B cell (primary cell): ENCODE data around the gene WEE1. TPM values are rescaled to one million over a fixed set of nuclear protein-coding genes. Genes with fewer than 3 reads are reported as not detected.

Experiments used
- ATAC-seq: fragments of 200-7000 bp; cut with Tn5 transposase; one replicate; pipeline ENCODE4 v1.10.0; 2021; ENCODE audit warnings: low read depth, mild to moderate bottlenecking, moderate number of reproducible peaks, moderate library complexity
- CTCF ChIA-PET: fragments of 350-600 bp; sonication (Branson Sonifier 250); formaldehyde crosslinking; loops from one replicate; lab custom pipeline; 2021; ENCODE audit warnings: antibody characterized with exemption, inconsistent platforms; lab: Charles Lee
- POLR2A ChIA-PET: fragments of 350-600 bp; sonication (Branson Sonifier 250); formaldehyde crosslinking; loops from one replicate; lab custom pipeline; 2021; ENCODE audit warnings: antibody characterized with exemption; lab: Charles Lee
- DNase-seq: peaks from one replicate; pipeline ENCODE4 v3.0.0; 2013
- H2AFZ ChIP-seq: 2 replicates; pipeline ENCODE4 v1.6.1; 2012; ENCODE audit warnings: mild to moderate bottlenecking, low read depth, low read length; ENCODE audit not compliant: insufficient read depth, poor library complexity, severe bottlenecking
- H3K27ac ChIP-seq, 2 donors: 1 replicate in 1 of 2; 2 replicates in 1 of 2; pipeline ENCODE4 v1.5.1; 2012 to 2013; ENCODE audit warnings: low read length in 2 of 2, mild to moderate bottlenecking in 2 of 2, moderate library complexity in 1 of 2
- H3K27me3 ChIP-seq, 4 experiments: fragments of 200-600 bp in 1 of 4; sonication (generic) in 1 of 4; replicated peaks in 1 of 4; 1 replicate in 2 of 4; 2 replicates in 2 of 4; pipeline versions ENCODE4 v1.6.1 to v1.7.0; 2013 to 2016; ENCODE audit warnings: low read length in 3 of 4, mild to moderate bottlenecking in 2 of 4, mixed read lengths in 1 of 4, moderate library complexity in 1 of 4; ENCODE audit not compliant: insufficient read depth in 4 of 4, control insufficient read depth in 3 of 4; ENCODE audit errors: control extremely low read depth in 1 of 4
- H3K36me3 ChIP-seq, 2 experiments: replicated peaks in 1 of 2; 1 replicate in 1 of 2; 2 replicates in 1 of 2; pipeline versions ENCODE4 v1.6.1 to v1.7.1; 2013; ENCODE audit warnings: low read length in 1 of 2; ENCODE audit not compliant: insufficient read depth in 2 of 2, control insufficient read depth in 1 of 2; ENCODE audit errors: control extremely low read depth in 1 of 2, extremely low read depth in 1 of 2
- H3K4me1 ChIP-seq, 2 donors: fragments of 200-600 bp in 1 of 2; sonication (generic) in 1 of 2; 1 replicate in 1 of 2; 2 replicates in 1 of 2; pipeline versions ENCODE4 v1.5.1 to v1.6.1; 2013 to 2017; ENCODE audit warnings: low read length in 2 of 2; ENCODE audit not compliant: control insufficient read depth in 2 of 2, insufficient read depth in 2 of 2
- H3K4me2 ChIP-seq: replicated peaks from 2 replicates; pipeline ENCODE3; 2012; ENCODE audit warnings: mild to moderate bottlenecking, low read depth, low read length; ENCODE audit not compliant: poor library complexity, severe bottlenecking
- H3K4me3 ChIP-seq, 5 experiments: fragments of 200-600 bp in 1 of 5; sonication (generic) in 1 of 5; 1 replicate in 3 of 5; 2 replicates in 2 of 5; pipeline versions ENCODE4 v1.5.1 to v1.7.0; 2011 to 2016; ENCODE audit warnings: low read length in 4 of 5, mild to moderate bottlenecking in 4 of 5, low read depth in 2 of 5, control low read depth in 1 of 5, moderate library complexity in 1 of 5; ENCODE audit not compliant: insufficient read depth in 1 of 5; ENCODE audit errors: control extremely low read depth in 1 of 5, extremely low read depth in 1 of 5
- H3K79me2 ChIP-seq: fragments of 200-600 bp; sonication (generic); one replicate; pipeline ENCODE4 v1.6.0; 2016; ENCODE audit warnings: low read length; ENCODE audit not compliant: control insufficient read depth, insufficient read depth
- H3K9ac ChIP-seq: fragments of 200-600 bp; sonication (generic); 2 replicates; pipeline ENCODE4 v1.6.1; 2017; ENCODE audit warnings: mild to moderate bottlenecking, low read length, moderate library complexity
- H3K9me3 ChIP-seq, 3 donors: one replicate each; pipeline versions ENCODE4 v1.6.1 to v1.7.1; 2013; ENCODE audit warnings: low read length in 2 of 3; ENCODE audit not compliant: control insufficient read depth in 2 of 3, insufficient read depth in 1 of 3; ENCODE audit errors: control extremely low read depth in 1 of 3
- H4K20me1 ChIP-seq: 2 replicates; pipeline ENCODE4 v1.6.0; 2012; ENCODE audit warnings: mild to moderate bottlenecking, low read length; ENCODE audit not compliant: insufficient read depth, control insufficient read depth, poor library complexity, severe bottlenecking
- H3K27ac Mint-ChIP-seq: one replicate; pipeline ENCODE4 v1.8.0; 2021; ENCODE audit warnings: mixed read lengths
- H3K27me3 Mint-ChIP-seq: one replicate; pipeline ENCODE4 v1.8.0; 2021; ENCODE audit warnings: mixed read lengths
- H3K4me1 Mint-ChIP-seq: one replicate; pipeline ENCODE4 v1.8.0; 2021; ENCODE audit warnings: mixed read lengths
- H3K4me3 Mint-ChIP-seq: one replicate; pipeline ENCODE4 v1.8.0; 2021; ENCODE audit warnings: mixed read lengths
- H3K9me3 Mint-ChIP-seq: one replicate; pipeline ENCODE4 v1.8.0; 2022; ENCODE audit warnings: mixed read lengths; ENCODE audit not compliant: insufficient read depth
- EZH2 ChIP-seq: IDR thresholded peaks from 2 replicates; pipeline ENCODE4 v1.6.1; 2012; ENCODE audit warnings: borderline replicate concordance, low read depth, mild to moderate bottlenecking, moderate library complexity, low read length; ENCODE audit not compliant: insufficient read depth, poor library complexity, severe bottlenecking
- WGBS: methylation state at CpG from one replicate; pipeline ENCODE4 v1.1.5; 2013; ENCODE audit warnings: missing lambda C conversion rate; ENCODE audit not compliant: insufficient coverage; 5-methylcytosine and 5-hydroxymethylcytosine counted together
- intact Hi-C: fragments of 100-400 bp; cut with micrococcal nuclease; formaldehyde crosslinking; loops from one replicate; pipeline ENCODE4 v1.10.0; 2022
- polyA plus RNA-seq: library from polyadenylated mRNA; depleted of rRNA; stranded (reverse); fragments of >200 nt; gene quantifications from 2 replicates; pipeline ENCODE4 v1.2.3, GENCODE V29; 2012
- total RNA-seq, 2 donors: library from RNA; stranded (reverse); fragments of 120-200 nt in 1 of 2; gene quantifications; 1 replicate in 1 of 2; 2 replicates in 1 of 2; pipeline versions ENCODE4 v1.2.3 to v1.2.4, GENCODE V29; 2013 to 2022
- TF ChIP-seq, protein P1 (sequence below): fragments of 200-600 bp; IDR thresholded peaks from one replicate; pipeline ENCODE4 v1.8.0; 2022; ENCODE audit warnings: antibody characterized with exemption, mild to moderate bottlenecking

WEE1 gene
- total and polyA plus RNA-seq, 2 donors (not counting 1 experiment from before 2014, with no cell fraction given), result 14.7 to 31.3 TPM

DNA sequence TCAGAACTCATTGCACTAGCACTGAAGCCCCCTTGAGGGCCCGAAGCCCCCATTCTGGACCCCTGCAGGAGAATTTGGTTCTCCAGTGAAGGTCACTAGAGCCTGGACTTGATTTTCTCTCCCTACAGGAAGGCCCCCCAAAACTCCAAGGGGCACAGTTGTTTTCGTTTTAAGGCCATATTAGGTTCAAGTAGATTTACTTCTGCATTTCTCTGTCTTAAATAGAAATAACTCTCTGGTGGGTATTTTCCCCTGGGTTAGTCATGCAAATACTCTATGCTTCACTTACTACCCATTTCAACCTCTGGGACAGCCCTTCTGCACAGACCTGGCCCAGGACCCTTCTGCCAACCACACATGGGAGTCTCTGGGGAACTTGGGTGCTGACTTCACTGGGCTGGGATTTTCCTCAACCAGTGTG, 41.6 kb downstream of the WEE1 start:
- ChIA-PET CTCF (interaction anchor here (1.0 kb wide), 1 partner anchor 133 kb away, joined by 5 read pairs; no protein-coding TSS in a partner anchor), POLR2A (interaction anchor here (1.0 to 3.3 kb wide), 2 partner anchors 48 to 133 kb away, joined by 6 to 38 read pairs; no protein-coding TSS in a partner anchor)
- Histone ChIP-seq H3K4me1 (peaks cover 72 to 81% of the 10 kb centered on the region in 2 donors), H3K9ac (peak overlapping the region; percentile 72), H4K20me1 (no peaks in the 10 kb centered on the region), H3K4me2 (peak overlapping the region; percentile 90), H3K36me3 (no peaks in the 10 kb centered on the region), H3K27ac (peak overlapping the region; percentile 98), H3K79me2 (peaks cover 43% of the 10 kb centered on the region), H3K27me3 (no peaks in the 10 kb centered on the region), H2AFZ (no peak overlapping the region), H3K4me3 (peak overlapping the region in 4 of 5 experiments; percentile 48 to 73 (median 62)), H3K9me3 (no peaks in the 10 kb centered on the region)
- intact Hi-C loops, result loop anchor here (1.0 to 5.0 kb wide), 5 partner anchors 26 to 702 kb away; no protein-coding TSS in a partner anchor
- Mint-ChIP-seq H3K27ac (peak overlapping the region; percentile 99), H3K27me3 (no peaks in the 10 kb centered on the region), H3K4me1 (peaks cover 76% of the 10 kb centered on the region), H3K9me3 (no peaks in the 10 kb centered on the region), H3K4me3 (peak overlapping the region; percentile 98)
- DNase-seq (peak; percentile 93), ATAC-seq (peak; percentile 64)
- 50% methylated on average over 1 of the region's 2 CpGs for WGBS
- no peak for TF ChIP-seq EZH2
- TF ChIP-seq, protein P1, sequence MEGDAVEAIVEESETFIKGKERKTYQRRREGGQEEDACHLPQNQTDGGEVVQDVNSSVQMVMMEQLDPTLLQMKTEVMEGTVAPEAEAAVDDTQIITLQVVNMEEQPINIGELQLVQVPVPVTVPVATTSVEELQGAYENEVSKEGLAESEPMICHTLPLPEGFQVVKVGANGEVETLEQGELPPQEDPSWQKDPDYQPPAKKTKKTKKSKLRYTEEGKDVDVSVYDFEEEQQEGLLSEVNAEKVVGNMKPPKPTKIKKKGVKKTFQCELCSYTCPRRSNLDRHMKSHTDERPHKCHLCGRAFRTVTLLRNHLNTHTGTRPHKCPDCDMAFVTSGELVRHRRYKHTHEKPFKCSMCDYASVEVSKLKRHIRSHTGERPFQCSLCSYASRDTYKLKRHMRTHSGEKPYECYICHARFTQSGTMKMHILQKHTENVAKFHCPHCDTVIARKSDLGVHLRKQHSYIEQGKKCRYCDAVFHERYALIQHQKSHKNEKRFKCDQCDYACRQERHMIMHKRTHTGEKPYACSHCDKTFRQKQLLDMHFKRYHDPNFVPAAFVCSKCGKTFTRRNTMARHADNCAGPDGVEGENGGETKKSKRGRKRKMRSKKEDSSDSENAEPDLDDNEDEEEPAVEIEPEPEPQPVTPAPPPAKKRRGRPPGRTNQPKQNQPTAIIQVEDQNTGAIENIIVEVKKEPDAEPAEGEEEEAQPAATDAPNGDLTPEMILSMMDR, result no peak

DNA sequence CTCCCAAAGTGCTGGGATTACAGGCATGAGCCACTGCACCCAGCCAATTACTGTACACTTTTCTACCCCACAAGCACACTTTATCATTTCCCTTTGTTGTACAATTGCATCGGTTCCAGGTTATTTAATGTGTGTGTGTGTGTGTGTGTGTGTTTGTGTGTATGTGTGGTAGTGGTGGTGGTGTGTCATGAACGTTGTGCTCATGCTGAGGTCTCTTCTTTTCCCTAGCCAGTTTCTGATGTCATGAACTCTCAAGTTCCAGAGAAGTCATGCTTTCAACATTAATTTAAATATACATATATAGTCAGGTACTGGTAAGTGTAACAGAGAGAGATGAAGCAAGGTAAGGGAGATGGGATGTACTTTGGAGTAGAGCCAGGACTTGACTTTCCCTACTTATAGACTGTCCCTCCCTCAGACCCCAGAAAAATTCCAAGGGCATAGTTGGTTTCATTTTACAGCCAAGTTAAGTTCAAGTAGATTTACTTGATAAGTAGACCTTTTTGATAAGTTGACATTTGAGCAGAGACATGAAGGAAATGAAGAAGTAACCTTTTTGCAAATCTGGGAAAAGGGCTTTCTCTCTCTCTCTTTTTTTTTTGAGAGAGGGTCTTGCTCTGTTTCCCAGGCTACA, 42.7 kb downstream of the WEE1 start:
- Histone ChIP-seq H3K9me3 (no peaks in the 10 kb centered on the region), H3K4me1 (peaks cover 77 to 79% of the 10 kb centered on the region in 2 donors), H3K79me2 (peaks cover 46% of the 10 kb centered on the region), H3K4me2 (peak overlapping the region; percentile 90), H3K9ac (peak overlapping the region; percentile 18), H3K36me3 (no peaks in the 10 kb centered on the region), H4K20me1 (no peaks in the 10 kb centered on the region), H3K27me3 (no peaks in the 10 kb centered on the region), H2AFZ (no peak overlapping the region), H3K27ac (peak overlapping the region; percentile 98), H3K4me3 (peak overlapping the region in 1 of 5 experiments; percentile 14)
- WGBS, result no CpG with 5 or more reads among the region's 2 CpGs
- Mint-ChIP-seq H3K9me3 (no peaks in the 10 kb centered on the region), H3K27me3 (no peaks in the 10 kb centered on the region), H3K4me3 (peak overlapping the region; percentile 98), H3K4me1 (peaks cover 73% of the 10 kb centered on the region), H3K27ac (peak overlapping the region; percentile 94)
- DNase-seq, result peak; percentile 45
- ATAC-seq, result no peak
- intact Hi-C loops, result loop anchor here (5.0 kb wide), 1 partner anchor 701 kb away; no protein-coding TSS in a partner anchor
- ChIA-PET CTCF (interaction anchor here (1.0 to 4.5 kb wide), 5 partner anchors 18 to 132 kb away, joined by 3 to 36 read pairs (median 5); no protein-coding TSS in a partner anchor), POLR2A (interaction anchor here (1.0 to 3.3 kb wide), 3 partner anchors 21 to 132 kb away, joined by 3 to 38 read pairs (median 6); no protein-coding TSS in a partner anchor)
- TF ChIP-seq EZH2, result no peak
- TF ChIP-seq, protein P1, result no peak
